Hematopoietic multipotent progenitor cell treated with erythropoietin and hydrocortisone succinate and interleukin-3 and kit ligand, for 15 days (in vitro differentiated cells): Measurements from ENCODE around the gene RNF180.
"Not testable (repeated sequence)": the region's sequence is repeated elsewhere in the genome, so short reads cannot be mapped to it uniquely, and the experiment has no call there.

Experiments
- DNase-seq: peaks from one replicate; pipeline ENCODE4 v3.0.0-alpha.2; 2015; ENCODE audit warnings: low spot score

RNF180 gene

GRCh38 chr5:64180661-64181343 is 15.2 kb downstream of the RNF180 start:
- DNase-seq = no peak

DNA sequence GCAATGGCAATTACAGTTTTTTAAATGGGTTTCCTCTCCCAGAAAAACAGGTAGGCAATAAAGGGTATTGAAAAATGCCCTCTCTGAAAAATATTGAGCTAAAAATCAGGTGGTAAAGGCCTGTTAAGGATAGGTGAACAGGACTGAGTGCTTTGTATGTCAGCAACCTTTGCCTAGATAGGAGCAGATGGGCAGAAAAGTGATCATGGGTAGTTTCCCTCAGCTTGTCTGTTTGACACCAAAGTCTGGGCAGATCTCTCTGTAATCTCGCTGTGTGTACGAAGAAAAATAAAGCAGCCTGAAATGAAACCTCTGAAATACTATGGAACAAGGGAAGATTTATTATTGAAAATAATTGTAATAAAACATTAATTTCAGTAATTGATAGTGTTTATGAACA is 15.8 kb downstream of the RNF180 start:
- no peak for DNase-seq

GRCh38 chr5:64183956-64184355 is 18.3 kb downstream of the RNF180 start:
- no peak for DNase-seq

DNA sequence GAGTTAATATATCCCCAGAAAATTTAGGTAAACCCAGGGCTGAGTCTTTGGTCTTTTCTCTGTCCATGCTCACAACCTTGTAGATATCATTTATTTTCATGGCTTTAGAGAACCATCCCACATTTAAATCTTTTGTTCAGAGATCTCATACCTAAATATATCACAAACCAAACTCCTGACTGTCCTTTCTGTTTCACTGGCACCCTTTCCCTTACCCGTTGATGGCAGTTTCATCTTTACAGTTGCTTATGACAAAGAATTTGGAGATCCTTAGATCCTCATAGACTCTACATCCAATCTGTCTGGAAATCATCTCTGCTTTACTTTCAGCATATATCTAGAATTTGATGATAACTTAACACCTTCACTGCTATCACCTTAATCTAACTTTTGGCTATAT is 19.2 kb downstream of the RNF180 start:
- DNase-seq = no peak

- no peak for DNase-seq
Observed at GRCh38 chr5:64188776-64189175, 23.1 kb downstream of the RNF180 start.

DNA sequence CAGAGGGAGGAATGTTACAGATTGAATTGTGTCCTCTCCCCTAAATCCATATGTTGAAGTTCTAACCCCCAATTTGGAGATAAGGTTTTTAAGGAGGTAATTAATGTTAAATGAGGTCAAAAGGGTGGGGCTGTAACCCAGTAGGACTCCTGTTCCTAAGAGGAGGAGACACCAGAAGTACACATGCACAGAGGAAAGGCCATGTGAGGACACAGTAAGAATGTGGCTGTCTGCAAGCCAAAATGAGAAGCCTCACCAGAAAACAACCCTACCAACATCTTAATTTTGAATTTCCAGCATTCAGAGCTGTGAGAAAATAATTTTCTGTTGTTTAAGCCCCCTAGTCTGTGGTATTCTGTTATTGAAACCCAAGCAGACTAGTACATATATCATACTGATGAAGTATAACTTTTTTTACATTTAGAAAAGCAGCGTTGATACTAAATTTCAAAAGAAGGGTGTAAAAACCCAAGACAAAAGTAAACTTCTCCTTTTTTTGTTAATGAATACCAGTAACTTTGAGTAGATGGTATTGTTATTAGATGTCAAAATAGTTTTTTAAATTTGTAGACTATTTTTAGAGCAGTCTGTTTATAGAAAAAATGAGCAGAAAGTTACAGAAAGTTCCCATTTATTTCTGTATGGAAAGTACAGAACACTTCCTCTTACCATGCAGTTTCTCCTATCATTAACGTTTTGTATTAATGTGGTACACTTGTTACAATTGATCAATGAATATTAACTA is 25.1 kb downstream of the RNF180 start:
- DNase-seq = no peak

DNA sequence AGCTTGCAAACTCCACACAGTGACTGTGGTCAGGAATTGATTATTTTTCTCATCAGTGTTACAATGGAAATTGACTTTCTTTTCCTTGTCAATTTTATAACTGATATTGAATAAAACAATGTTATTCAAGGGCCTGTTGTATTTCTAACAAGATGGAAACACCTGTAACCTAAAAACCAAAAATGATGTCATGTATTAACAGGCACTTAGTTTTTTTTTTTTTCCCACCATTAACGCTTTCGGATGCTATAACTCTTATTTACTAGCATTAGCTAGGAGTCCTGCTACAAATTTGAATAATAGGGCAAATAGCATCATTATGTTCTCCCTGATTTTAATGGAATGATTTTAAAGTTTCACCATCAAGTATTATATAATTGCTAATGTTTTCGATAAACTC is 30.3 kb downstream of the RNF180 start:
- no peak for DNase-seq

DNA sequence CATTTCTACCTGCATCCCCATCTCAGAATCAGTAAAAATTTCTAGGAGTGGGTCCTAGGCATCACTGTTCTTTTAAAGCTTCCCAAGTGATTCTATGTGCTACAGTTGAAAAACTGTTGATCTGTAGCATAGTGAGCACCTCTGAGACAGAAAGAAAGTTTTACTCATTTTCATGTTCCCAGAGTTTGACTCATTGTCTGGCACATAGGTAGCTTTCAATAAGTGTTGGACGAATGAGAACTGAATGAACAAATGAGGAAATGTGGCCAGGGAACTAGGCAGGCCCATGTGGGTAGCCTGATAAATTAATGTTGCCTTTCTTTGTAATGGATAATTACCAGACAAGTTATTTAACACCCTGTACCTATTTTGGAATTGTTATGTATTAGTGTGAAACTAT is 33.8 kb downstream of the RNF180 start:
- DNase-seq = no peak

- DNase-seq = no peak
Observed at GRCh38 chr5:64201996-64202395, 36.4 kb downstream of the RNF180 start.

DNA sequence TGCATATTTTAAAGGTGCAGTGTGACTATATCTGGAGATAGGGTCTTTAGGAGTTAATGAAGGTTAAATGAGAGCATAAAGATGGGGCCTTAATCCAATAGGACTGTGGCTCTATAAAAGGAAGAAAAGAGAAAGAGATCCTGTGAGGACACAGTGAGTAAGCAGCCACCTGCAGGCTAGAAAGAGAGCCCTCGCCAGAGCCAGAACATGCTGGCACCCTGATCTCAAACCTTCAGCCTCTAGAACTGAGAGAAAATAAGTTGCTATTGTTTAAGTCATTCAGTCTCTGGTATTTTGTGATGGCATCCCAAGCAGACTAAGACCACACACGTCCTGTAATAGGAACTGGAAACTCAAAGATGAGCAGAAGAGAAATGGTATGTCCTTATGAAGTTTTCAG is 41.0 kb downstream of the RNF180 start:
- DNase-seq = no peak

DNA sequence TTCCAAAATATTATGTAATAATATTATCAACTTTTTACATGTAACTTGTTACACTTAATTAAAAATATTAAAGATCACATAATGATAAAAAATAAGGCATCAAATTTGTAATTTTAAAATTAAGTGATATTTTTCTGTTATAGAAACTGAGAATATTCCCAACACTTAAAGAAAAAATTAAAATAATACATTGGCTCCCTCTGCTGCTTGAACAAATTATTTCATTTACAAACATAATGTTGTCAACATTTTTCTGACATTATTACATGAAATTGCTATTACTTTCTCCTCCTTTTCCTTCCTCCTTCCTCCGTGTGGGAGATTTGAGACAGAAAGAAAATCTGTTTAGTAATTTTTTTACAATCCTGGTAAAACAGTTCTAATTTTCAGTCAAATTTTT is 42.3 kb downstream of the RNF180 start:
- no peak for DNase-seq

- no peak for DNase-seq
Observed at GRCh38 chr5:64209353-64209752, 43.7 kb downstream of the RNF180 start.

- no peak for DNase-seq
Observed at GRCh38 chr5:64210866-64211265, 45.2 kb downstream of the RNF180 start.

DNA sequence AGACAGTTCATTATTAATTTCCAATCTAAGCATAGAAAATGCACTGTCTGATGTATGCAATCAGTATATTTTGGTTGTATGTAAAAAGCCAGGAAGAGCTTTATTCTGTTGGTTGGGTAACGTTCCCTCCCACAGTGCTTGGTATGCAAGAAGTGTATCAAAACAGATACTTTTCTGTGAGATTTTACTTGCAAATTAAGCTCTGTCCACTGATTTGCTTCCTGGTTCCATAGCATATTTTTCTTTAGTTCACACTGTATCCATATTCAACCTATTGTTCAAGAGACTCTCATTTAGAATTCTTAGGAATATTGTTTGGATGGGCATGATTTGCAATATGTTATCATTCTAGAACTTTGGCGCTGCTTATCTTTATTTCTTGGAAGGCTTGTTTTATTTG is 47.4 kb downstream of the RNF180 start:
- no peak for DNase-seq

DNA sequence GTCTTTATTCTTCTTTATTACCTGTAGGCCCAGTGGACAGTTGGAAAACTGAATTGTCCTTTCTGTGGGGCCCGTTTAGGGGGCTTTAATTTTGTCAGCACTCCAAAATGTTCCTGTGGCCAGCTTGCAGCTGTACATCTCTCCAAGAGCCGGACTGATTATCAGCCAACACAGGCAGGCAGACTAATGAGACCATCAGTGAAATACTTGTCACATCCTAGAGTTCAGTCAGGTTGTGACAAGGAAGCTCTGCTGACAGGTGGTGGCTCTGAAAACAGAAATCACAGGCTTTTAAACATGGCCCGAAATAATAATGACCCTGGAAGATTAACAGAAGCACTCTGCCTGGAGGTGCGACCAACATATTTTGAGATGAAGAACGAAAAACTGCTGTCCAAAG is 47.9 kb downstream of the RNF180 start:
- DNase-seq = no peak

- no peak for DNase-seq
Observed at GRCh38 chr5:64214132-64214531, 48.5 kb downstream of the RNF180 start.

GRCh38 chr5:64221911-64222310 is 56.3 kb downstream of the RNF180 start:
- no peak for DNase-seq

- DNase-seq = not testable (repeated sequence)
Observed at GRCh38 chr5:64225286-64225981, 59.8 kb downstream of the RNF180 start.

GRCh38 chr5:64227131-64227537 is 61.5 kb downstream of the RNF180 start:
- DNase-seq = not testable (repeated sequence)

DNA sequence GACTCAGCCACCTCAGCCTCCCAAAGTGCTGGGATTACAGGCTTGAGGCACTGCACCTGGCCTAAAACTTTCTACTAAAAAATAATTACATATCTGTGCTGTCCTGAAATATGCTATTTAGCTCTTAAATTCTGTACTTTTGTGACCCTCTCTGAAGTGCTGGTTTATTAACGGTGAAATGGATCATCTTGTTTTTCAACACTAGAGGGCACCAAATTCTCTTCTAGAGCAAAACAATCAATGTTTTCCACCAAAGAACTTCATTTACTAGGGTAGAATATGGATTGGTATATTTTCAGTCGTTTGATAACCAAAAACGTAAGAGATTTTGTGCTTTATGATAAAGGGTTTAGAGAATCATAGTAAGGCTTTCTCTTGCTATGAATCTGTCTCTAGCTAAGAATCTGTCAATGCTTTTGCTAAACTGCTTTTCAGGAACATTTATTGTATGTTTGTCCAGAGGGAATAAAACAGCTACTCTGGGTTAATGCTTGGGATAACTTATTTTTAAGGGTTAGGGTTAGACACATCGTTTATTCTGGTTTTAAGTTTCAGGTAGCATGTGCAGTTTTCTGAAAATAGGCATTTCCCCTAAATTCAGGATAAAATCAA is 63.6 kb downstream of the RNF180 start:
- peak; percentile 17 for DNase-seq

DNA sequence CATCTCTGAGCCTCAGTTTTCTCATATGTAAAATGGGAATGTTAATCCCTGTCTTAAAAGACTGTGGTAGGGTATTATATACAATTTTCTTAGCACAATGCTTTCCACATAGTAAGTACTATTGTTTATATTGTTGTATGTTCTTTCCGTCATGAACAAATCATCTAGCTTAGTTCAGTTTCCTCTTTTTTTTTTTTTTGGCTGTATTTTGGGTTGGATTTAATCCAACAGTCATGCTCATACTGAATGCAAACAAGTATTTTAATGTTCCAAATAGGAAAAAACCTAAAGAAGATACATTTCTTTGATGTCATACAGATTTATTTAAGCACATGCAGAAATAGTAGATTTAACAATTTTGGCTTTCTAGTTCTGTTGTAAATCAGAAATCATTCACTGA is 95.1 kb downstream of the RNF180 start:
- no peak for DNase-seq

- DNase-seq = no peak
Observed at GRCh38 chr5:64269164-64269563, 103.5 kb downstream of the RNF180 start.

DNA sequence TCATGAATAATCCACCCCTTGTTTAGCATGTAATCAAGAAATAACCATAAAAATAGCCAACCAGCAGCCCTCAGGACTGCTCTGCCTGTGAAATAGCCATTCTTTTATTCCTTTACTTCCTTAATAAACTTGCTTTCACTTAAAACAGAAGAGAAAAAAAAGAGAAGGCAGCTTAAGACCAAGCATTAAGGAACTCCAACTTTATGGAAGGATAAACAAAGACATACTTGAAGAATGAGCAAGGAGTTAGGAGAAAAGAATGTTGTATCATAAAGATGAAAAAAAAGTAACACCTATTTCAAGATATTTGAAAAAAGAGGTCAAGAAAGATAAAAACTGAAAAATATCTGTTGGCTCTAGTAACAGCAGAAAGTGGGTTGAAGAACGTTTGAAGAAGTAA is 107.6 kb downstream of the RNF180 start:
- no peak for DNase-seq
